DOHH2 (cell line): ENCODE results near the gene WRAP73.
A peak's percentile ranks its signal among the peaks of the same experiment; 100 is the strongest.

Experiments
- H3F3A ChIP-seq: fragments of 200-600 bp; sonication (generic), shearing (Covaris generic); 2 replicates; pipeline ENCODE4 v1.6.0; 2016; ENCODE audit warnings: antibody characterized with exemption, mild to moderate bottlenecking; ENCODE audit not compliant: control insufficient read depth, insufficient read depth
- H3K27ac ChIP-seq: fragments of 200-600 bp; sonication (generic); 2 replicates; pipeline ENCODE4 v1.5.1; 2014; ENCODE audit warnings: low read depth, mild to moderate bottlenecking, low read length, moderate library complexity
- H3K27me3 ChIP-seq: fragments of 200-600 bp; sonication (generic); 2 replicates; pipeline ENCODE4 v1.6.1; 2014; ENCODE audit warnings: mild to moderate bottlenecking, low read length, mixed read lengths; ENCODE audit not compliant: control insufficient read depth
- H3K36me3 ChIP-seq: fragments of 200-600 bp; sonication (generic); 2 replicates; pipeline ENCODE4 v1.6.1; 2014; ENCODE audit warnings: mild to moderate bottlenecking, low read length, moderate library complexity, mixed read lengths; ENCODE audit not compliant: control insufficient read depth
- H3K4me1 ChIP-seq: fragments of 200-600 bp; sonication (generic); 2 replicates; pipeline ENCODE4 v1.6.1; 2014; ENCODE audit warnings: mild to moderate bottlenecking, low read length, mixed read lengths; ENCODE audit not compliant: control insufficient read depth
- H3K4me2 ChIP-seq: fragments of 200-600 bp; sonication (generic); 2 replicates; pipeline ENCODE4 v1.6.0; 2014; ENCODE audit warnings: mild to moderate bottlenecking, low read length, moderate library complexity
- H3K4me3 ChIP-seq: fragments of 200-600 bp; sonication (generic); 2 replicates; pipeline ENCODE4 v1.5.1; 2014; ENCODE audit warnings: mild to moderate bottlenecking, low read length, mixed read lengths
- H3K79me2 ChIP-seq: fragments of 200-600 bp; sonication (generic); 2 replicates; pipeline ENCODE4 v1.6.1; 2014; ENCODE audit warnings: mild to moderate bottlenecking, low read length, mixed read lengths; ENCODE audit not compliant: control insufficient read depth
- H3K9me2 ChIP-seq: fragments of 200-600 bp; sonication (generic); replicated peaks from 2 replicates; pipeline ENCODE4 v1.6.1; 2014; ENCODE audit warnings: mild to moderate bottlenecking, low read length, mixed read lengths; ENCODE audit not compliant: control insufficient read depth
- H3K9me3 ChIP-seq: fragments of 200-600 bp; sonication (generic); 2 replicates; pipeline ENCODE4 v1.6.1; 2014; ENCODE audit warnings: antibody characterized with exemption, low read length, mixed read lengths; ENCODE audit not compliant: control insufficient read depth, insufficient read depth
- H4K20me1 ChIP-seq: fragments of 200-600 bp; sonication (generic); 2 replicates; pipeline ENCODE4 v1.6.0; 2014; ENCODE audit warnings: low read depth, mild to moderate bottlenecking, antibody characterized with exemption, low read length, moderate library complexity; ENCODE audit not compliant: control insufficient read depth, insufficient read depth
- CTCF ChIP-seq: fragments of 200-600 bp; sonication (generic); IDR thresholded peaks from one replicate; pipeline ENCODE4 v1.5.1; 2014; ENCODE audit warnings: antibody characterized with exemption, mild to moderate bottlenecking, low read depth, low read length; ENCODE audit not compliant: poor library complexity, severe bottlenecking
- EZH2phosphoT487 ChIP-seq: fragments of 200-600 bp; sonication (generic); IDR thresholded peaks from 2 replicates; pipeline ENCODE4 v1.6.1; 2017; ENCODE audit warnings: borderline replicate concordance, mild to moderate bottlenecking, antibody characterized with exemption, low read length, moderate library complexity, mixed read lengths

The WRAP73 gene

GRCh38 chr1:3653286-3653618 is 3.3 kb upstream of the WRAP73 start:
- Histone ChIP-seq H3K9me2 (no peaks in the 10 kb centered on the region), H4K20me1 (no peaks in the 10 kb centered on the region), H3K4me1 (peaks cover 69% of the 10 kb centered on the region), H3K9me3 (no peaks in the 10 kb centered on the region), H3K4me3 (peak overlapping the region; percentile 83), H3K36me3 (peaks cover under 1% of the 10 kb centered on the region), H3F3A (peaks cover 6% of the 10 kb centered on the region), H3K27me3 (no peaks in the 10 kb centered on the region), H3K79me2 (peaks cover 68% of the 10 kb centered on the region), H3K27ac (no peak overlapping the region), H3K4me2 (peak overlapping the region; percentile 82)
- no peak for TF ChIP-seq CTCF
- no peak for TF ChIP-seq EZH2phosphoT487

GRCh38 chr1:3652548-3653285 is 2.8 kb upstream of the WRAP73 start:
- Histone ChIP-seq H3K4me1 (peaks cover 65% of the 10 kb centered on the region), H3K27me3 (no peaks in the 10 kb centered on the region), H4K20me1 (no peaks in the 10 kb centered on the region), H3K79me2 (peaks cover 63% of the 10 kb centered on the region), H3K4me3 (peak overlapping the region; percentile 83), H3F3A (peaks cover 11% of the 10 kb centered on the region), H3K4me2 (peak overlapping the region; percentile 82), H3K27ac (no peak overlapping the region), H3K9me3 (no peaks in the 10 kb centered on the region), H3K36me3 (peaks cover 6% of the 10 kb centered on the region), H3K9me2 (no peaks in the 10 kb centered on the region)
- no peak for TF ChIP-seq EZH2phosphoT487
- no peak for TF ChIP-seq CTCF

- no peaks in the 10 kb centered on the region for H3K9me3 ChIP-seq
- peaks cover 12% of the 10 kb centered on the region for H3K36me3 ChIP-seq
- peaks cover 56% of the 10 kb centered on the region for H3K79me2 ChIP-seq
- no peaks in the 10 kb centered on the region for H3K9me2 ChIP-seq
- no peak within 1 kb of the TSS for H3K27ac ChIP-seq
- TF ChIP-seq EZH2phosphoT487 (no peak), CTCF (no peak)
- H3K4me3 ChIP-seq, result peak within 1 kb of the TSS; percentile 83
- peaks cover 60% of the 10 kb centered on the region for H3K4me1 ChIP-seq
- H4K20me1 ChIP-seq, result no peaks in the 10 kb centered on the region
- H3F3A ChIP-seq, result peaks cover 12% of the 10 kb centered on the region
- H3K4me2 ChIP-seq, result peak within 1 kb of the TSS; percentile 82
- H3K27me3 ChIP-seq, result no peaks in the 10 kb centered on the region
Measured at GRCh38 chr1:3651930-3652547, 2.1 kb upstream of the WRAP73 start, which contains the start of gene TP73. TSS of gene TP73 (plus strand) at chr1:3652516. CDS start at chr1:3682366, 29,850 bp downstream.
